GM15510 (cell line): ENCODE measurements around the gene SIRT2.

Experiments used
- POLR2A ChIP-seq: IDR thresholded peaks from 3 replicates; pipeline ENCODE4 v1.6.1; 2011; ENCODE audit warnings: borderline replicate concordance; ENCODE audit not compliant: insufficient read length; ENCODE audit errors: extremely low read depth

The SIRT2 gene

DNA sequence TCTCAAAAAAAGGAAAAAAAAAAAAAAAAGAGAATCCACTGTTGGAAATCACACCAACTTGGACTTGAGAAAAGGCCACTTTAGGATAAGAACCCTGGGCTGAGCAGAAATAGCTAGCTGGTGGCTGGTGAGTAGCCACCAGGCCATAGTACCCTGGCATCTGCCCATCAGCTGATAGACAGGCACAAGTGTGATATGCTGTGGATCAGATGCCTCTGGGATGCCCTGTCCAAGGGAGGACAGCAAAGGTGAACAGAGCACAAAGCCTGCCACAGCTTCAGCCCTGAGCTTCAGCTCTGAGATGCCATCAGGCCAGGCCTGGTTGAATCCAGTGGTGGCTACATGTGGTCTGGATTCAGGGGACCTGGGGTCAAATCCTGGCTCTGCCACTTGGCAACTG lies 8.7 kb downstream of the SIRT2 start:
- TF ChIP-seq POLR2A = no peak

DNA sequence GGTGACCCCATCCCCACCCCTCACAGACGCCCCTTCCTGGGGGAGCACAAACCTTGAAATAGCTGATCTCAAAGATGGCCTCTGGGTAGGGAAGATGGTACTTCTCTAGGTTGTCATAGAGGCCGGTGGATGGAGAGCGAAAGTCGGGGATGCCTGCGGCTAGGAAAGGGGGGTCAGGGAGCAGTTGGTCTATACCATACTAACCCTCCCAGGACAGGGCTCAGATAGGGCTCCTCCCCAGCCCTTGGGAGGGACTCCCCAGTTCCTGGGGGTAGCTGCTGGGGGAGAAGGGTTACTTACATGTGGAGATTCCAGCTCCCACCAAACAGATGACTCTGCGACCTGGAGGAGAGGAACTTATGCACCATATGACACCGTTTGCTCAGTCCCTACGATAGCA lies 9.6 kb downstream of the SIRT2 start:
- no peak for TF ChIP-seq POLR2A

- TF ChIP-seq POLR2A = no peak
Observed at GRCh38 chr19:38888876-38889275, 10.5 kb downstream of the SIRT2 start.

DNA sequence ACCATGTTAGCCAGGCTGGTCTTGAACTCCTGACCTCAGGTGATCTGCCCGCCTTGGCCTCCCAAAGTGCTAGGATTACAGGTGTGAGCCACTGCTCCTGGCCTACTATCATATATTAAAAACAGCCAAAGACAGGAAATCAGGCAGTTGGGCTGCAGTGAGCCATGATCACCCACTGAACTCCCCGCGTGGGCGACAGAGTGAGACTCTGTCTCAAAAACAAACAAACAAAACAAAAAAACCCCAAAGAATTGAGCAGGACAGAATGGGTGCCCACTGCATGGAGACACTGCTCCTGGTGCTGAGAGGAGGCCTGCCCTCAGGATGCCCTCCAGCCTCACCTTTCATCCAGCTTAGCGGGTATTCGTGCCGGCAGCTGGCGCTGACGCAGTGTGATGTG lies 16.1 kb downstream of the SIRT2 start:
- no peak for TF ChIP-seq POLR2A

- no peak for TF ChIP-seq POLR2A
Observed at GRCh38 chr19:38880882-38881609, 18.4 kb downstream of the SIRT2 start.

DNA sequence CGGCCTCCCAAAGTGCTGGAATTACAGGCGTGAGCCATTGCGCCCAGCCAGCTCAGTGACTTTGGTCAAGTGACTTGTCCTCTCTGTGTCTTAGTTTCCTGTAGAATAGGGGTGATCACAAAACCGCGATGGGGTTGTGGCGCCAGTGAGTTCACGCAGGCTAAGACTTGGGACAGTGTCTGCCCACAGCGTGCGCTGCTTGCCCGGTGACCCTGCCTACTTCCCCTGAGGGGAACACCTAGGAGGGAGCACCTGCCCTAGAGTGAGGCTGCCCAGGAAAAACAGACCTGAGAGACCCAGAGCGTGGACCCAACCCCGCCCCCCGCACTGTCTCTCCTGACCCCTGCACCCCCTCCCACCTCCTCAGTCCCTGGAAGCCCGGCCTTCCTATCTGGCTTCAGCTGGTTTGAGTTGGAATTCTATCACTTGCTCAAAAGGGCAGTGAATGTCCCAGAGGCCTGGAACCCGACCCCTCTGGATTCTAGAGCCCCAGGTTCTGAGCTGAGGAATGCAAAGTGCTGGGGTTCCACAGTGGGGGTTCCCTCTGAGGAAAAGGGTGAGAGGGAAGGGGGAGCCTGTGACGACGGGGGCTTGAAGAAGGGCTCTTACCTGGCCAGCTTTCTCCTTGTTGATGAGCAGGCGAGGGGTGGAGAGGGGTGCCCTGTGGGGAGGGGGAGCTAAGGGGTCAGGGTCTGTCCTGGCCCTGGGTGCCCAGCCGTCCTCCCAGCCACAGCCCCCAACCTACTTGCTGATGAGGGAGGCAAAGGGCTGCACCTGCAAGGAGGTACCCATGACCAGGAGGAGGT lies 19.1 kb downstream of the SIRT2 start:
- no peak for TF ChIP-seq POLR2A

GRCh38 chr19:38879400-38879751 lies 20.0 kb downstream of the SIRT2 start:
- TF ChIP-seq POLR2A = no peak

DNA sequence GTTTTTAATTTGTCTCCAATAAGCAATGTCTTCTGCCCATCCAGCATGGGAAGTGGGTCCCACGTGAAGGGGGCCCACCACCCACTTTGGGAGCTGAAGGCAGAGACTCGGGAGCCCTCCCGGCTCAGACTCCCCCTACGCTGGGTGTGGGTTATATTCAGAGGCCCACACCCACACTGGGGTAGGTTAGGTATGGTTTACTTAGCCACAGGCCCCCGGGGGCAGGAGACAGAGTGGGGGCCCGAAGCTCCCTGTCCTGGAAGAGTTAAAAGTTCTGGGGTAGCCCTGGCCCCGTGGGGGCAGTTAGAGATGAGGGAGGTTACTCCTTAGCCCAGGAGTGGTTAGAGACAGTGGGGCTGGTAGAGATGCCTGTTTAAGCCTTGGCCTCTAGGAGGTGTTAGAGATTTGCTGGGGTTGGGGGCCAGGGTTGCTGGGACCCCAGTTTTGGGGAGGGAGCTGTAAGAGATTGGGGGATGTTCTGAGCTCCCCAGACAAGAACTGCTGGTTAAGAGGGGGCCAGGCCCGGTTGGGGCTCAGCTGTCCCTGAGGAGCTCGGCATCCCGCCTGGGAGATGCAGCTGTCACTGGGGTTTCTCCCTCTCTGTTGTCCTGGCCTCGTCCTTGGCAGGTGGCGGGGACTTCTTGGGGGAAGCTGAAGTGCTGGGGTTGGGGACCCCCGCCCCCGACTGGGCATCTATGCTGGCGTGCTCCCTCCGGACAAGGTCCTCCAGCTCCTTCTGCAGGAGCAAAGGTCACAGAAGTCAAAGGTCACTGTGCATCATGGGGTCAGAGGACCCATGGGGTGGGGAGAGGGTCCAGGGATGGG lies 20.6 kb downstream of the SIRT2 start:
- TF ChIP-seq POLR2A = no peak

- TF ChIP-seq POLR2A = peak; percentile 76
Observed at GRCh38 chr19:38877781-38878574, 21.4 kb downstream of the SIRT2 start, which contains the start of gene RINL. TSS of gene RINL (minus strand) at chr19:38878275. CDS start at chr19:38876742, 1,533 bp downstream.

- no peak for TF ChIP-seq POLR2A
Observed at GRCh38 chr19:38875656-38876395, 23.6 kb downstream of the SIRT2 start.

DNA sequence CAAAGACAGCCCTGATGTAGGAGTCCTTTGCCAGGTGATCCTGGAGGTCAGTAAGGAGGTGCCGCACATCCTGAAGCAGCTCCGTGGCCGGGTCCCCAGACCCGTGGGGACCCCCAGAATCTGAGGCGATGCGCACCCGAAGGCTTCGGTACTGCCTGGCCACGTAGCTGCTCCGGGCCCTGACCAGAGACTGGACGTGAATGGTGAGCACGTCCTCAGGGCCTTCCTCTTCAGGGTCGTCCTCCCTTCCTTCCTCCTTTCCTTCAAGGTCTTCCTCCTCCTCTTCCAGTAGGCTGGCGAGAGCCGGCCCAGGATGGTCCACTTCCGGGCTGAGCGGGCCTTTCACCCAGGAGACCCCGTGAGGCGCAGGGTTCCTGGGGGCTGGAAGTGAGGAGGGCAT lies 28.8 kb downstream of the SIRT2 start:
- no peak for TF ChIP-seq POLR2A

DNA sequence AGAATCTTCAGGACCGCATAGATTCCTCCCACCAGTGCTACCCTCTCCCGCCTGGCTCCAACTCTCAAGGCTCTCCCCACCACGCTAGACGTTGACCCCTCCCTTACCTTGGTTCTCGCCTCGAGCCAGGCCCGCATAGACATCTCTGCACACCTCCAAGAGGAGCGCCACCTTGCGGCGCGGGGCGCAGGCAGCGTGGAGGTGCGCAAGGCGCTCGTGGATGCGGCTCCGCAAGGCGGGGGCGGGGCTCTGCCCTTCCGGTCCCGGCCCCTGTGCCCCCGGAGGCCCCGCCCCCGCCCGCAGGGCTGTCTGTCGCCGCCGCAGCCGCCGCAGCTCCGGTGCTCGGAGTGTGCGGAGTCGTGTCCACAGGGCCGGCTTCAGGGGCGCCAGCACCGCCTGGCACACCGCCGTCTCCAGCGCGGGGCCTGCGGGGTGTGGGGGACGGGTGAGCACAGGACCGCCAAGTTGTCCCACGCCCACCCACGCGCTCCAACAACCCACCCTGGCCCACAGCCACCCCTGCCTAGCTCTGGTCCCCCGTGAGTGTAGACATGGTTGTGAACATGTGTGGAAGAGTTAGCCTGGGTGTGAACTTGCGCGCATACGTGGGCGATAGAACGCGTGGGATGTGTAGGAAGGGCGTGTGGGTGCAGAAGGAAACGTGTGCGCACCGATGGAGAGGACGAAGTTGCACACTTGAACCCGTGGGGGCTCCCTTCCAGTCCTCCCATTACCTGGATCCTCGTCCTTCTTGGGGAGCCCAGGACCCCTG lies 29.4 kb downstream of the SIRT2 start:
- TF ChIP-seq POLR2A = peak; percentile 32
